Measurements from ENCODE around the gene PEDS1. TPM values are rescaled to one million over a fixed set of nuclear protein-coding genes. Genes with fewer than 3 reads are reported as not detected.
"Not testable (repeated sequence)": the region's sequence is repeated elsewhere in the genome, so short reads cannot be mapped to it uniquely, and the experiment has no call there.

Gene PEDS1
- polyA plus RNA-seq, 1 donor: 26.5 TPM

DNA sequence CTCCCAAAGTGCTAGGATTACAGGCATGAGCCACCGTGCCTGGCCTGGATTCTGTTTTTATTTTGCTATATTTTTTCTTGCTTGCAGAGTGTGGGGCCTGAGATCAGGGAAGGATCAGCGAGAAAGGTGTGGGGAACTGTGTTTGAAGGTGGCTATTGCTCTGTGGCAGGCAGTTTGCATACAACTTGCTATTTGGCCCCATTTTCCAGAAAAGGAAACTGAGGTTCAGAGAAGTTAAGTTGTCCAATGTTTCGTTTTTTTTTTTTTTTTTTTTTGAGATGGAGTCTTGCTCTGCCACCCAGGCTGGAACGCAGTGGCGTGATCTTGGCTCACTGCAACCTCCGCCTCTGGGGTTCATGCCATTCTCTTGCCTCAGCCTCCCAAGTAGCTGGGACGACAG lies 8.0 kb upstream of the PEDS1 start:
- not testable (repeated sequence) for DNase-seq

DNA sequence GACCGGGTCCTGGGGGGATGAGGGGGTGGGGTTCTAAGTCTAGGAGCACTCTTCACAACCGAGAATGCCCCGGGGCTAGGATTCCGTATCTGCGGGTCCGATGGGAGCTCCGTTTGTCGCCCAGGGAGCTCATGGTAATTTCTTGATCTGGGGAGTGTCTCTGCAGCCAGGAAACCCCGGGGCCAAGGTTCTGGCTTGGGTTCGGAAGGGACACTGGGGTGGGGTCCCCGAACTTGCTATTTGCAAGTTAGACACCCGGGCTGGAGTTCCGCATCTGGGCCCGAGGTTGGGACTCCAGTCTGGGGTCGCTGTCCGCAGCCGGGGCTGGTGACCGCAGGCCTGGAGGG lies 397 bp downstream of the PEDS1 start:
- no peak for DNase-seq

DNA sequence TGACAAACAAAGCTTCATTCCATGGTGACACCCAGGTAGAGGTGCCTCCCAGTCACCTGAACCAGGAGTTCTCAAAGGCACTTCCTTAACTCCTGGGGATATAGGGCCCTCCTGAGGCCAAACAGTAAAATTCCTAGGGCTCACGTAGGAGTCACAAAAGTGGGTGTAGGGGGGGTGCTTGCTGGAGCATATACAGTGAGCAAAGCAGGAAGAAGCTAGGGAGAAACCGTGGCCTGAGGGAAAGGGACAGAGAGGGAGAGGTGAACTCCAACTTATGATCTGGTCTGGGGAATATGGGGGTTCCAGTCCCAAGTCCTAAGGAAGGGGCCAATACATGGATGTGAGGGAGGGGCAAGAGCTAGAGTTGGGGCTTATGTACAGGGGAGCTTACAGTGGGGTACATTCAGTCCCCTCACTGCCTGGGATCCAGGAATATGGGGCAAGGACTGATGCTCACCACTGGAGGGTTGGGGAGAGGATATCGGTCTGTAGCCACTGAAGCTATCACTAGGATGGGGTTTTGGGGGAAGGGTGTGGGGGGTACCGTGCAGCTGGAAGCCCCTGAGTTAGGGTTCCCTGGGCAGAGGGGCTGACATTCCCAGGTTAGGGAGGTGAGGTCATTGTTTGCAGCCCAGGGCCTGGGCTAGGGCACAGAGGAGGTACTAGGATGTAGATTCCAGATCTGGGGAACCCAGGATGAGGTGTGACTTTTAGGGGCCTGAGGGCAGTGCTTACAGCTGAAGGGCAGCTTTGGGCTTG lies 950 bp downstream of the PEDS1 start:
- DNase-seq: no peak

DNA sequence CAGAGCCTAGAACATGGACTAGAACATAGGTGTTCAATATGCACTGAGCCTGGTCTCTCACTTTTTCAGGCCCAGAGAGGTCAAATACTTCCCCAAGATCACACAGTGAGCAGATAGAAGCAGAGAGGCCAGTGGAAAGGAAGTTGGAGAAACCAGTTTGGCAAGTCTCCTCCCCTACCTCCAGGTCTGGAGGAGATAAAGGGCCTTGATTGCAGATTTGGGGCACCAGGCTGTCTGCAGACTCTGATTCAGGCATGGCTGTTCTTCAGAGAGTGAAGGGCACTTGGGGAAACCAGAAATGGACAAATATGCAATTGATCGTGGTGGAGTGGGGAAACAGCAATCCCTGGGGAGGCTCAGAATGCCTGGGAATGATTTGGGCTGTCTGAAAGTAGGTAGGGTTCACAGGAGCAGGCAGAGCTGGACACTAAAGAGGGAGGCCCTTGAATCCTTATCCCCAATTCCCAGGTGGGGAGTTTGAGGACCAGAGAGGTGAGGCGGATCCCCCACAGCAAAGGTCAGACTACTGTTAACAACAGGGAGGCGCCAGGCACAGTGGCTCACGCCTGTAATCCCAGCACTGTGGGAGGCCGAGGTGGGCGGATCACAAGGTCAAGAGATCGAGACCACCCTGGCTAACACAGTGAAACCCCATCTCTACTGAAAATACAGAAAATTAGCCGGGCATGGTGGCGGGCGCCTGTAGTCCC lies 2.3 kb downstream of the PEDS1 start:
- DNase-seq: no peak

GRCh38 chr20:50149481-50150254 lies 3.9 kb downstream of the PEDS1 start:
- no peak for DNase-seq

DNA sequence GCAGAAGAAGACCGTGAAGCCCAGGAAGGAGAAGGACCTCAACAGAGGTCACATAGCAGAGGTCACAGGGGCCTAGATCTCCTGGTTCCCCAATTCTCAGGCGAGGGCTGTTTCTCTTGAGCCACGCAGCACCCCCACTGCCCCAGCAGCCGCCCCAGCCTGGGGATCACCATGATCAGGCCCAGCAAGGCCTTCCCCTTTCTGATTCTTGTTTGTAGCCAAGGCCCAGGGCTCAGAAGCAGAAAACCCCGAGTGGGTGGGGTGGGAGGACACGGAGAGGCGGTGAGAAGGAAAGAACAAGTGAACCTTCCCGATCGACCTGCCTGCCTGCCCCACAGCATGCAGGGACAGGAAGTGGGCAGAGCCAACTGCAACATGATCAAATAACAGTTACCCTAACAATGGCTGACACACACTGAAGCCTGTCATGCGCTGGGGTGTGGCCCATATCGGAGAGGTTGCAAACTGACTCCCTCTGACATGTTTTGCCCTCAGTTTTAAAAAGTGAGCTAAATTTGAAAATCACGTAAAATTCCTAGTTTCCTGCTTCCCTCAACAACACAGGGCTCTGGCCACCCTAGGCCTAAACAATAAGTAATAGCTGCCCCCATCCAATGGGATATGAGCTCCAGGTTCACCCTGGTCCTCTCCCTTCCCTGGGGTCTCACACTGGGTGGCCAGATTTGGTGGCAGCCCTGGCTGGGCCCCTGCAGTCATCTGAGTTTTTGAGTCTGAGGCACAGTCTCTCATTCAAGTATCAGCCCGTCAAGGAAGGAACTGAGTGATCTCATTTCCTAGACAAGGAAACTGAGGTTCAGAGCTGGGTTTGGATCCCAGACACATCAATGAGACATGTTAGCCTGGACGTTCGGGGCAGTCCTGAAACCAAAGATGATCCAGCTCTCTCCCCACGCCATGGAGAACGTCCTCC lies 6.5 kb downstream of the PEDS1 start:
- DNase-seq: no peak

DNA sequence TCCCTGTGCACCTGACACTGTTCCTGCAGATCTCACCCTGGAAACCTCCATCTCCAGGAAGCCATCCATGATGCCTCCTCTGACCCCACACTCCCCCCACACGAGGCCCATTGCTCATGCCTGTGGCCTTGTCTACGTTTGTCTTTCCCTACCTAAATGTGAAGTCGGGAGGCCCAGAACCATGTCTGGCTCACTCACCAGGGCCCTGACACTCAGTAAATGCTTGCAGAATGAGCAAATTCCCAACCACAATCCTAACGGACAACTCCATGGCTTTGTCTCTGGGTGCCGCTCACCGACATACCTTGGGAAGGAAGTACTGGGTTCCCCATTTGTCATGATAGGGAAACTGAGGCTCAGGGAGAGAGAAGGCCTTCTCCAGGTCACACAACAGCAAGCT lies 7.3 kb downstream of the PEDS1 start:
- no peak for DNase-seq

- DNase-seq: no peak
Measured at GRCh38 chr20:50145566-50145965, 8.0 kb downstream of the PEDS1 start.

DNA sequence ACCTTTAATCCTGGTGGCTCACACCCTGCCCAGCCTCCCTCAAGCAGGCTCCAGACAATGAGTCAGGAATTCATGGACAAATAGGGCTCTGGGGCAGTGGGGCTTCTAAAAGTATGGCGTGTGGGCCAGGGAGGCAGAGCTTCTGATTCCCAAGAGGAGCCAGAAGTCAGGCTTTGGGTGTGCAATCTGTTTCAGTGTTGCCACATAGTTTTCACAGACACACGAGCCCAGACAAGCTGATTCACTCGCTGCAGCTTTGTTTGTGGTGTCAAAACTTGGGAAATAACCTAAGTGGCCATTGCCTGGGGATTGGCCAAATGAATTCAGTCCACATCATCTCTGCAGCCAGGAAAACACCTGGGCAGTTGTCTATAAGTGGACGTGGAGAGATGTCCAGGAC lies 9.2 kb downstream of the PEDS1 start:
- no peak for DNase-seq

DNA sequence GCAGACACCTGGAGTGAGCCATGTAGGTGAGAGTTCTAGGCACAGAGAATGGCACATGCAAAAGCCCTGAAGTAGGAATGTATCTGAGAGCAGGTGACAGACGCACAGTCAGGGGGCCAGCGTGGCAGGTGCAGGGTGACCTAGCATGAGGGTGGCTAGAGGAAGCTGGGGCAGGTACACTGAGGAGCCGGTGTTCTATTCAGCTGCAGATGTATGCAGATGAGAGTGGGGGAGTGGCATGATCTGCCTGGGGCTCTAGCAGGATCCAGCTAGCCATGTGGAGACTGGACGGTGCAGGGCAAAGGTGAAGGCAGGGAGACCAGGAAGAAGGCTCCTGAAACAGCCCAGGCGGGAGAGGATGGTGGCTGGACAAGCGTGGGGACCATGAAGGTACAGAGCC lies 10.7 kb downstream of the PEDS1 start:
- no peak for DNase-seq

DNA sequence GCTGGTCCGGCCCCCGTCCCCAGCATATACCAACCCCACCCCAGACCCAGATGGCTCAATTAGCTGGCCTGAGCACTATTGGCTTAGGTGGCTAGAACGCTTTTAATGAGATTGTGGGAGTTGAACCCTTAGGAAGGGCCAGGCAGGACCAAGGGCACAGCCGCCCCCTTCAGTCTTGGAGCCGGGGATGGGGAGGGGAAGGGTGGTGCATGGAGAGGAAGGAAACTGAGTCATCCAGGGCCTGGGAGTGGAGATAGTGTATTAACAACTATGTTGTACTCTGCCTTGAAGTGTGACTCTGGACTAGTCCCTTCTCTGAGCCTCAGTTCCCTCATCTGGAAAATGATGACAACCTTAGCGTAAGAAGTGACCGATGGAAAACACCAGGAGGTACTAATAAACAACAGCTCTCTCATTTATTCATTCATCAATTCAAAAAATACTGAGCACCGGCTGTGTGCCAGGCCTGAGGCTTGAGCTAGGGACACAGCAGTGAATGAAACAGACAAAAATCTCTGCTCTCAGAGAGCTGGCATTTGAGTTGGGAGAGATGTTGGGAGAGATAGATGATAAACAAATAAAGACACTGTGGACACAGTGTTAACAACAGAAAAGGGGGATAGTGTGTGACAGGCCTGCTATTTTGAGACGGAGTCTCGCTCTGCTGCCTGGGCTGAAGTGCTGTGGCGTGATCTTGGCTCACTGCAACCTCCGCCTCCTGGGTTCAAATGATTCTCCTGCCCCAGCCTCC lies 11.5 kb downstream of the PEDS1 start:
- DNase-seq: no peak

GRCh38 chr20:50141018-50141675 lies 12.4 kb downstream of the PEDS1 start:
- no peak for DNase-seq

- no peak for DNase-seq
Measured at GRCh38 chr20:50140339-50140859, 13.1 kb downstream of the PEDS1 start.

DNA sequence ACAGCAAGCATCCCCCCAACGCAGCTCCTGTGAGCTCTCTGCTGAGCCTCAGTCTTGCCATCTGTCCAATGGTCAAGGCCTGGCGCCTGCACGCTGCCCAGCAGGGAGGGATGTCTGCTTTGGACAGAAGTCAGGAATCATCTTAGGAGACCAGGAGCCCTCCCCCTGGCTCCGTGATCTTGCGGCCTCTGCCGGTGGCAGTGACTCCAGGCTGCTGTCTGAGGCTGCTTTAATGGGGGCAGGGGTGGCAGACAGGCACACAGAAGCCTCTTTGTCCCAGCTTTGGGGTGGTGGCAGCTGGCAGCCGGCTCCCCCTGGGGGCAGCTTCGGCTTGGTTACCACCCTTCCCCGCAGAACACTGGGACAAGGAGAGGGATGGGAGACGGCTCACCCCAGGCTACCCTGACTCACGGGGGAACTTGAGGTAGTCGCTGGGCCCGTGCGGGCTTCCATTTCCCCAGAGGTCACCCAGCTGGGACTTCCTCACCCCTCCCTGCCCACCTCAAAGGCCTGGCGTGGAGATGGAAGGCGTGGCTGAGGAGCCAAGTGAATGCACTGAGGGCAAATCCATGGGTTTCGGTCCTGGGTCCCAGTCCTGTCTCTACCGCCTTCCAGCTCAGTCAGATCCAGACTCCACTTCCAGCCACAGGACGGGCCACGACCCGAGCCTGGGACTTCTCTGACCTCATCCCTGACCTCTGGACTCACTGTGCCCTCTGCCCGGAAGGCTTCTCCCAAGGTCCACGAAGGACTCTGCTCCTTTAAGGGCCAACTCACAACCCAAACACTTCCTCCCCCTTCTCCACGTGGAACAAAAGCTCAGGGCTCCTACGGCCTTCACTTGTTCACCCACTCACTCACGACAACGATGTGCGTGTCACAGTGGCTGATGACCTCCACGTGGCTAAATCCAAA lies 14.8 kb downstream of the PEDS1 start:
- DNase-seq: no peak

GRCh38 chr20:50138120-50138478 lies 15.4 kb downstream of the PEDS1 start:
- no peak for DNase-seq

- DNase-seq: not testable (repeated sequence)
Measured at GRCh38 chr20:50137702-50138101, 15.8 kb downstream of the PEDS1 start.

DNA sequence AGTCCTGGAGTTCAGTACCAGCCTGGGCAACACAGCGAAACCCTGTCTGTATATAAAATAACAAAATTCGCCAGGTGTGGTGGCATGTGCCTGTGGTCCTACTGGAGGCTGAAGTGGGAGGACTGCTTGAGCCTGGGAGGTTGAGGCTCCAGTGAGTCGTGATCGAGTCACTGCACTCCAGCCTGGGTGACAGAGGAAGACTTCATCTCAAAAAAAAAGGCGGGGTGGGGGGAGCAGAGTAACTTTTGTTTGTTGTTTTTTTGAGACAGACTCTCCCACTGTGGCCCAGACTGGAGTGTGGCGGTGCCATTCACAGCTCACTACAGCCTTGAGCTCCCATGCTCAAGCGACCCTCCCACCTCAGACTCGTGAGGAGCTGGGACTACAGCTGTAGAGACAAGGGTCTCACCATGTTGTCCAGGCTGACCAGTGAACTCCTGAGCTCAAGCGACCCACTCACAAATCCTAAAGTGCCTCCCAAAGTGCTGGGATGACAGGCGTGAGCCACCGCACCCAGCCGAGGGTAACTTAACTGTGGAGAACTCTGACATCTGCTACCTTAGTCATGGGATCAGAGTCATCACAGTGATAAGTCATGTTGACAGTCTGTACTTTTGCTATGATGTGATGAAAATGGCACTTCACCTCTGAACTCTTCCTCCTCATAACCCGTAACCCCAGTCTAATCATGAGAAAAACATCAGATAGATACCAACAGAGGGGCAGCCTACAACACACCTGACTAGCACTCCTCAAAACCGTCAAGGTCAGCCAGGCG lies 16.5 kb downstream of the PEDS1 start:
- DNase-seq: no peak

GRCh38 chr20:50135157-50135556 lies 18.4 kb downstream of the PEDS1 start:
- DNase-seq: not testable (repeated sequence)

Data from hindlimb muscle (tissue), 1 donor.